Measurements from ENCODE around the gene NIT1.

DNA sequence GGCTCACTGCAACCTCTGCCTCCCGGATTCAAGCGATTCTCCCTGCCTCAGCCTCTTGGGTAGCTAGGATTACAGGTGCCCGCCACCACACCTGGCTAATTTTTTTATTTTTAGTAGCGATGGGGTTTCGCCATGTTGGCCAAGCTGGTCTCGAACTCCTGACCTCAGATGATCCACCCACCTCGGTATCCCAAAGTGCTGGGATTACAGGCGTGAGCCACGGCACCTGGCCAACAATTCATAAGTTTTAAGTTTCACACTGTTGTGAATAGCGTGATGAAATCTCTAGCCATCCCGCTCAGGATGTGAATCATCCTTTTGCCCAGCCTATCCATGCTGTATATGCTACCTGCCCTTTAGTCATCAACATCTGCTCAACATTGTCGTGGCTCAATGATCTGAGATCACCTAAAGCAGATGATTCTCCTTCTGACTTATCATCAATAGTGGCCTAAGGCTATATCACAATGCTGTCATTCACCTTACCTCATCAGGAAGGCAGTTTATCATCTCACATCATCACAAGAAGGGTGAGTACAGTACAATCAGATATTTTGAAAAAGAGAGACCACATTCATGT lies 2.7 kb upstream of the NIT1 start:
- TF ChIP-seq POLR2A (IDR thresholded peaks at IDR 0.05) = no peak
- TF ChIP-seq, protein P1, sequence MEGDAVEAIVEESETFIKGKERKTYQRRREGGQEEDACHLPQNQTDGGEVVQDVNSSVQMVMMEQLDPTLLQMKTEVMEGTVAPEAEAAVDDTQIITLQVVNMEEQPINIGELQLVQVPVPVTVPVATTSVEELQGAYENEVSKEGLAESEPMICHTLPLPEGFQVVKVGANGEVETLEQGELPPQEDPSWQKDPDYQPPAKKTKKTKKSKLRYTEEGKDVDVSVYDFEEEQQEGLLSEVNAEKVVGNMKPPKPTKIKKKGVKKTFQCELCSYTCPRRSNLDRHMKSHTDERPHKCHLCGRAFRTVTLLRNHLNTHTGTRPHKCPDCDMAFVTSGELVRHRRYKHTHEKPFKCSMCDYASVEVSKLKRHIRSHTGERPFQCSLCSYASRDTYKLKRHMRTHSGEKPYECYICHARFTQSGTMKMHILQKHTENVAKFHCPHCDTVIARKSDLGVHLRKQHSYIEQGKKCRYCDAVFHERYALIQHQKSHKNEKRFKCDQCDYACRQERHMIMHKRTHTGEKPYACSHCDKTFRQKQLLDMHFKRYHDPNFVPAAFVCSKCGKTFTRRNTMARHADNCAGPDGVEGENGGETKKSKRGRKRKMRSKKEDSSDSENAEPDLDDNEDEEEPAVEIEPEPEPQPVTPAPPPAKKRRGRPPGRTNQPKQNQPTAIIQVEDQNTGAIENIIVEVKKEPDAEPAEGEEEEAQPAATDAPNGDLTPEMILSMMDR (IDR thresholded peaks at IDR 0.05) = no peak

Data from adrenal gland (tissue), 5 donors.